ENCODE measurements around the gene CYRIA. TPM values are rescaled to one million over a fixed set of nuclear protein-coding genes. Genes with fewer than 3 reads are reported as not detected.

The CYRIA gene
- 10 to 100 TPM; 33.6 to 79.0 (median 50.0) TPM for total RNA-seq

DNA sequence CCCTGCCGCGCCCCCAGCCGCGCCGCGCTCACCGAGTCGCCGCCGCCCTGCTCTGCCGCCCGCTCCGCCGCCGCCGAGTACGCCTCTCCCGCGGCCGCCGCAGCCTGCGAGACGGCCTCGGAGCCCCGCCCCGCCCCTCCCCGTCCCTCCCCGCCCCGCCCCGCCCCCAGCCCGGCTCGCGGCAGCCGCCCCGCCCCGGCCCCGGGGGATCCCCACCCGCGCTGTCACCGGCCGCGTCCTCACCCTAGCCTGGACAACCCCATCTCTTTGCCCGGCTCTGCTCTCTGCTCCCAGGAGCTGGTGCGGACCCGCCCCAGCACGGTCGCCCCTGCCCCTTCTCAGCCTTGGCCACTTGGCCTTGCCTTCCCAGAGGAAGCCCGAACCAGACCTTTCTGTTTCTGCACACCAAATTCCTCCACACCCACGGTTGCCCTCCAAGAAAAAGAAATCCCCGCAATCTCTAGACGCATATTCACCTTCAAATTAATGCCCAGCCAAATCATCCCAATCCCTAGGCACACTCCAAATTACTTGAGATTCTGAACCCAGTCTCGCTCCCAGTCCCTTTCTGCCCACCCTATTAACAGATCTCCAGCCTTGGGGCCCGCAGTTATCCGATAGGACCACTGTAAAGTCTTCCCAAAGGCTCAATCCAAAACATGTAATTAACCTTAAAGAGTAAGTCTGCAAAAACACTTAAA is at the start of gene CYRIA:
Gene CYRIA, minus strand, starts transcription at position 87 of the 701 bp plus-strand sequence. CDS start 77,715 bp downstream, outside the sequence.
- peak; percentile 73 to 75 for DNase-seq
- Histone ChIP-seq H3K36me3 (no peaks in the 10 kb centered on the region), H3K4me1 (peaks cover 38 to 47% of the 10 kb centered on the region in 2 donors), H3K27ac (peak within 1 kb of the TSS; percentile 92 to 98 (median 98)), H3K9me3 (no peaks in the 10 kb centered on the region), H3K27me3 (no peaks in the 10 kb centered on the region), H3K4me3 (replicated peaks in 1 of 3) (peak within 1 kb of the TSS; percentile 43 to 79 (median 57))
- peak in 1 of 2 donors; percentile 59 for TF ChIP-seq POLR2A (IDR thresholded peaks at IDR 0.05)
- TF ChIP-seq CTCF (IDR thresholded peaks at IDR 0.05) = no peak
- 18 to 21% methylated on average over 12 of the region's 54 CpGs for WGBS, 2 donors
- intact Hi-C loops (cut with DNase I) = no loop called here

DNA sequence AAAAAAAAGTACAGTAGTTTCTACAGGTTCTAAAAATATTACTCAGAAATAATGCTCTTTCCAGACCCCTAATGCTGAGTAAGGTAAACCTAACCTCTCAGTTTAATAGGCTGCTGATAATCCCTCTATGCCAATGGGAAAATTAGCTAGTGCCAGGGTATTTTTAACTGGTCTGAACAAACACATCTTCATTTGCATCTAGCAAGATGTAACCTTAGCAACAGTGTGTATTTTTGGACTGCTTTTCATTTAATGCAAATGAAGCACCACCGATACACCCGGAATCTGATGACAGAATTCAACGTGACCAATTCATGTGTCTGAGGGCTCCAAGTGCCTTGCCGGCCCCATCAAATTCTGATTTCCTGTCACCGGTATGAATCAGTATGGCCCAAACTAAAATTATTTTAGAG is 47.4 kb upstream of the CYRIA start:
- TF ChIP-seq CTCF (IDR thresholded peaks at IDR 0.05) (no peak), POLR2A (IDR thresholded peaks at IDR 0.05) (no peak)
- Histone ChIP-seq H3K27me3 (no peaks in the 10 kb centered on the region), H3K4me3 (replicated peaks in 1 of 3) (no peak overlapping the region), H3K4me1 (peaks cover 0 to 1% of the 10 kb centered on the region in 2 donors), H3K36me3 (no peaks in the 10 kb centered on the region), H3K9me3 (no peaks in the 10 kb centered on the region), H3K27ac (no peak overlapping the region)
- no peak for DNase-seq
- intact Hi-C loops (cut with DNase I) = no loop called here
- 89 to 90% methylated on average over 5 of the region's 5 CpGs for WGBS, 2 donors

GRCh38 chr2:16709769-16710168 is 44.1 kb upstream of the CYRIA start:
- H3K9me3 ChIP-seq = no peaks in the 10 kb centered on the region
- no peak overlapping the region for H3K27ac ChIP-seq
- 86 to 87% methylated on average over 2 of the region's 2 CpGs for WGBS, 2 donors
- no peaks in the 10 kb centered on the region for H3K36me3 ChIP-seq
- no peak for DNase-seq
- intact Hi-C loops (cut with DNase I) = no loop called here
- no peaks in the 10 kb centered on the region for H3K27me3 ChIP-seq
- H3K4me1 ChIP-seq = no peaks in the 10 kb centered on the region
- H3K4me3 ChIP-seq (replicated peaks in 1 of 3) = no peak overlapping the region
- no peak for TF ChIP-seq CTCF (IDR thresholded peaks at IDR 0.05)
- no peak for TF ChIP-seq POLR2A (IDR thresholded peaks at IDR 0.05)

- intact Hi-C loops (cut with DNase I) = no loop called here
- Histone ChIP-seq H3K27me3 (no peaks in the 10 kb centered on the region), H3K36me3 (no peaks in the 10 kb centered on the region), H3K27ac (no peak overlapping the region), H3K9me3 (no peaks in the 10 kb centered on the region), H3K4me1 (no peaks in the 10 kb centered on the region), H3K4me3 (replicated peaks in 1 of 3) (no peak overlapping the region)
- DNase-seq = no peak
- WGBS, 2 donors = 93 to 94% methylated on average over 2 of the region's 2 CpGs
- TF ChIP-seq POLR2A (IDR thresholded peaks at IDR 0.05) (no peak), CTCF (IDR thresholded peaks at IDR 0.05) (no peak)
Measured at GRCh38 chr2:16708173-16708572, 42.5 kb upstream of the CYRIA start.

- 86 to 95% methylated on average over 5 of the region's 5 CpGs for WGBS, 2 donors
- H3K9me3 ChIP-seq = no peaks in the 10 kb centered on the region
- no peak overlapping the region for H3K4me3 ChIP-seq (replicated peaks in 1 of 3)
- no peaks in the 10 kb centered on the region for H3K27me3 ChIP-seq
- no peaks in the 10 kb centered on the region for H3K4me1 ChIP-seq
- H3K27ac ChIP-seq = no peak overlapping the region
- DNase-seq = no peak
- TF ChIP-seq POLR2A (IDR thresholded peaks at IDR 0.05) (no peak), CTCF (IDR thresholded peaks at IDR 0.05) (no peak)
- no peaks in the 10 kb centered on the region for H3K36me3 ChIP-seq
- intact Hi-C loops (cut with DNase I) = no loop called here
Measured at GRCh38 chr2:16707014-16707623, 41.5 kb upstream of the CYRIA start.
